ENCODE data around the gene CEP78.
"Not testable (repeated sequence)": the region's sequence is repeated elsewhere in the genome, so short reads cannot be mapped to it uniquely, and the experiment has no call there.

GRCh38 chr9:78221841-78222240 is 14.0 kb upstream of the CEP78 start:
- TF ChIP-seq, protein P1, sequence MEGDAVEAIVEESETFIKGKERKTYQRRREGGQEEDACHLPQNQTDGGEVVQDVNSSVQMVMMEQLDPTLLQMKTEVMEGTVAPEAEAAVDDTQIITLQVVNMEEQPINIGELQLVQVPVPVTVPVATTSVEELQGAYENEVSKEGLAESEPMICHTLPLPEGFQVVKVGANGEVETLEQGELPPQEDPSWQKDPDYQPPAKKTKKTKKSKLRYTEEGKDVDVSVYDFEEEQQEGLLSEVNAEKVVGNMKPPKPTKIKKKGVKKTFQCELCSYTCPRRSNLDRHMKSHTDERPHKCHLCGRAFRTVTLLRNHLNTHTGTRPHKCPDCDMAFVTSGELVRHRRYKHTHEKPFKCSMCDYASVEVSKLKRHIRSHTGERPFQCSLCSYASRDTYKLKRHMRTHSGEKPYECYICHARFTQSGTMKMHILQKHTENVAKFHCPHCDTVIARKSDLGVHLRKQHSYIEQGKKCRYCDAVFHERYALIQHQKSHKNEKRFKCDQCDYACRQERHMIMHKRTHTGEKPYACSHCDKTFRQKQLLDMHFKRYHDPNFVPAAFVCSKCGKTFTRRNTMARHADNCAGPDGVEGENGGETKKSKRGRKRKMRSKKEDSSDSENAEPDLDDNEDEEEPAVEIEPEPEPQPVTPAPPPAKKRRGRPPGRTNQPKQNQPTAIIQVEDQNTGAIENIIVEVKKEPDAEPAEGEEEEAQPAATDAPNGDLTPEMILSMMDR (conservative IDR thresholded peaks at IDR 0.05; ENCODE audit: low read length): not testable (repeated sequence)
- not testable (repeated sequence) for TF ChIP-seq EZH2phosphoT487 (IDR thresholded peaks at IDR 0.05; ENCODE audit: borderline replicate concordance)

Data from Loucy (cell line).